Measurements from ENCODE around the gene TMEM120A.

TMEM120A gene

DNA sequence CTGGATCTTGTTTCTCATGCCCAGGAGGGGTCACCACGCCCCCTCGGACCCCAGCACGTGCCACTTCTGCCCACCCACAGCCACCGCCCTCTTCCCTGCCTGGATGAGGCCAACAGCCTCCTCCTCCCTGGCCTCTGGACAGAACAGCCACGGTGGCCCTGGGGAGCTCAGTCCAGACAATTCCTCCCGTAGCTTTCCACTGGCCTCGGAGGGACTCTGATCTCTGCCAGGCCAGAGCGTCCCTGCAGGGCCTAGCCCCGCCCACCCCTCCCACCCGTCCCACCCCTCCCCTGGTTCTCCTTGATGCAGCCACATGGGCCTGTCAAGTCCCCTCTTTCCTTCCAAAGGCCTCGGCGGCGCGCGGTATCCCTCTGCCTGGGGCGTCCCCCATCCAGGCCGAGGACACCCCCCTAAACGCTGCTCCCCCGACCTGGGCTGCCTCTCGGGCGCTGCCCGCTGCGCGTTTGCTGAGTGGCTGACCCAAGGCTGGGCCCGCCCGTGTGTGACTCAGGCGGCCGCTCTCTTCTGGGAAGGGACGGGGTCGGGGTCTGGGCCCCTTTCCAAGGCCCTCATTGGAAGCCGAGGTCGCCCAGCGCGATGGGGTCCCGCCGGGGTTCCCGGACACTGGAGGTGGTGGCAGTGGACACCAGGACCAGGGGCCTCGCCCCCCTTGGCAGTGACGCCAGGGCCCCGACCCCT, 557 bp downstream of the TMEM120A start:
- peak; percentile 49 for DNase-seq

DNA sequence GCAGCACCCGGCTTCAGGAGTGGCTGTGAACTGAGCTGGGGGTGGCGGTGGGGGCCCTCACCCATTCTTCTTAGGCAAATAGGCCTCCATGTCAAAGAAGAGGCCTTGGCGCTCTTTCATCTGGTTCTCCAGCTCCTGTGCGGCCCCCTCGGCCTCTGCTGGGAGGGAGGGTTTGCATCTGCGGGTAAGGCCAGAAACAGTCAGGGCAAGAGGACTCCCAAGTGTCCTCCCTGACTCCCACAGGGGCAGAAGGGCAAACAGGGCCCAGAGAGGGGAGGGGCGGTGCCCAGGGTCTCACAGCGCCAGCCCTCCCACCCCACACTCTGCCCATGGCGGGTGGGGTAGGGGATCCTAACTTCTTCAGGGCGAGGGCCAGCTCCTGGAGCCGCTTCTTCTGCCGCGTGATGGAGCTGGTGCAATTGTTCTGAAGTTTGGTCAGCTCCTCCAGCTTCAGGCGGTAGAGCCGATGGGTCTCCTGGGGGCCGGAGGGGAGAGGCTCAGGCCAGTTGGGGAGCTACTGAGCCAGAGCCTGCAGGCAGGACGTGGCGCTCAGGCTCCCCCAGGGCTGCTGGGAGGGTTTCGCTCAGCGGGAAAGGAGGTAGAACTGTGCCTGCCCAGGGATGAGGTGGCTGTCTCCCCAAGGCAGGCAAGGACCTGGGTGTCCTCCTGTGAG, 2.2 kb downstream of the TMEM120A start:
- no peak for DNase-seq

DNA sequence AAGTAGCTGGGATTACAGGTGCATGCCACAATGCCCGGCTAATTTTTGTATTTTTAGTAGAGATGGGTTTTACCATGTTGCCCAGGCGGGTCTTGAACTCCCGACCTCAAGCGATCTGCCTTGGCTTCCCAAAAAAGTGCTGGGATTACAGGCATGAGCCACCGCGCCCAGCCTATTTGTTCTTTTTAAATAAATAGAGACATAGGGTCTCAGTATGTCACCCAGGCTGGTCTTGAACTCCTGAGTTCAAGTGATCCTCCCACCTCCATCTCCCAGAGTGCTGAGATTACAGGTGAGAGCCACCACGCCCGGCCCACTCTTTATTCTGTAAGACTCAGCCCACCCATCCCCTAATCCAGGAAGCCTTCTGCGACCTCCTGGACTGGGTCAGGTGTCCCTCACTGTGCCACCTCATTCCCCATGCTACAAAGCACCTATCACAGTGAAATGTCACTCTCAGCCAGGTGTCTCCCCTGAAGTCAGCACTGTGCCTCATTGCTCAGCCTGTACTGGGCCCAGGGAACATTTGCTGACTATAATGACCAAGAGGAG, 2.8 kb downstream of the TMEM120A start:
- DNase-seq = no peak

DNA sequence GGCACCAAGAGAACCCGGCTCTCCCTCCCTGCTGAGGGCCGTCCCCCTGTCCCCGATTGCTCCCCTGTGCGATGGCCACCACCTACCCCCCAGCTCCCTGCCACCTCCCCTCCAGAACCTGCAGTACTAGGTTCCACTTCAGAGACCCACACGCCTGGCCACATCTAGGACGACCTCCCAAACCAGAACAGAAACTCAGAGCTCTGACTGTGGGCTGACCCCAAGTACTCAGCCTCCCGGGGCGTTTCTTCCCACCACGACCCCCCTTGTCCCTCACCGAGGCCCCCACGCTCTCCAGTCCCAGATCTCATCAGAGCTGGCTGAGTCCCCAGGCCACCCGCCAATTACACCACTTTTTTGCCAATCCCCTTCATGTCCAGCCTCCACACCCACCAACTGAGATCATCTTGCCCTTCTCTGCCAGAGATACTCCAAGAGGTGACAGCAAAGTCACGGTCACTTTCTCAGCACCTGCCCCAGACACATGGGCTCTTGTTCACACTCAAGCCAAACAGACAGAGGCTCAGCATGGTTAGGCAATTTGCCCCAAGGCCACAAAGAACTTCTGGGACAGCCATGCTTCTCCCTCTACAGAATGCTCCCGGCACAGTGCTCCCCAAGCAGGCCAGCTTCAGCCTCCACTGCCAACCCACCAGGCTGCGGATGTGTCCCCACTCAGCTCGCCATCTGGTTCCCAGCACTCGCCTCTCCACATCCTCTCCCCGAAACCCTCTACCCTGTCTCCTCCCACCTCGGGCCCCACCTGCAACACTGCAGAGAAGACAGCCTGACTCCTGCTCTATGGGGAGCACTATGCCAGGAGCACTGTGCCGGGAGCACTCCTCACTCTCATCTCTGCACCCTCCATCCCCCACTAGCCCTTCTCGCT, 4.7 kb downstream of the TMEM120A start:
- DNase-seq = no peak

DNA sequence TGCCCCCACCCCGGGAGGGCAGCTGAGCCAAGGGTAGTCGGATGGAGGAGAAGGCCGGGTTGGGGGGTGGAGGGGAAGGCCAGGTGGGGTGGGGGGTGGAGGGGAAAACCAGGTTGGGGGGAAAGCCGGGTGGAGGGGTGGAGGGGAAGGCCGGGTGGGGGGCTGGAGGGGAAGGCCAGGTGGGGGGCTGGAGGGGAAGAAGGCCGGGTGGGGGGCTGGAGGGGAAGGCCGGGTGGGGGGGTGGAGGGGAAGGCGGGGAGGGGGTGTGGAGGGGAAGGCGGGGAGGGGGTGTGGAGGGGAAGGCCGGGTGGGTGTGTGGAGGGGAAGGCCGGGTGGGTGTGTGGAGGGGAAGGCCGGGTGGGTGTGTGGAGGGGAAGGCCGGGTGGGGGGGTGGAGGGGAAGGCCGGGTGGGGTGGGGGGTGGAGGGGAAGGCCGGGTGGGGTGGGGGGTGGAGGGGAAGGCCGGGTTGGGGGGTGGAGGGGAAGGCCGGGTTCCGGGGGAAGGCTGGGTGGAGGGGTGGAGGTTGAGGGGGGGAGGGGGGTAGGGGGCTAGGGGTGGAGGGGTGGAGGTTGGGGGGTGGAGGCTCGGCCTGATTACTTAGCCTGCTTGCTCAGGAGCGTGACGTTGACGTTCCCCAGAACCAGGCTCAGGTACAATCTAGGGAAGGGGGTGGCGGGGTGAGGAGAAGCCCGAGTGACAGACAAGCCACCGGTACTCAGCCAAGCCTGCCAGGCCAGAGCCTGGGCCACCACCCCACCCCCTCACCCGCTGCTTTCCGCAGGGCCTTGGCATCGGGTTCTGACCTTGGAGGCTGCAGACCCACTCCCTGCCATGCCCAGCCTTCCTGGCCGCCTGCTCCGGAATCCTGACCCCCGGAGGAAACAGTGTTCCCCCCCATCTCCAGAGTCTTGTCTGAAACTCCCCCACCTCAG, 5.6 kb downstream of the TMEM120A start:
- DNase-seq = no peak

DNA sequence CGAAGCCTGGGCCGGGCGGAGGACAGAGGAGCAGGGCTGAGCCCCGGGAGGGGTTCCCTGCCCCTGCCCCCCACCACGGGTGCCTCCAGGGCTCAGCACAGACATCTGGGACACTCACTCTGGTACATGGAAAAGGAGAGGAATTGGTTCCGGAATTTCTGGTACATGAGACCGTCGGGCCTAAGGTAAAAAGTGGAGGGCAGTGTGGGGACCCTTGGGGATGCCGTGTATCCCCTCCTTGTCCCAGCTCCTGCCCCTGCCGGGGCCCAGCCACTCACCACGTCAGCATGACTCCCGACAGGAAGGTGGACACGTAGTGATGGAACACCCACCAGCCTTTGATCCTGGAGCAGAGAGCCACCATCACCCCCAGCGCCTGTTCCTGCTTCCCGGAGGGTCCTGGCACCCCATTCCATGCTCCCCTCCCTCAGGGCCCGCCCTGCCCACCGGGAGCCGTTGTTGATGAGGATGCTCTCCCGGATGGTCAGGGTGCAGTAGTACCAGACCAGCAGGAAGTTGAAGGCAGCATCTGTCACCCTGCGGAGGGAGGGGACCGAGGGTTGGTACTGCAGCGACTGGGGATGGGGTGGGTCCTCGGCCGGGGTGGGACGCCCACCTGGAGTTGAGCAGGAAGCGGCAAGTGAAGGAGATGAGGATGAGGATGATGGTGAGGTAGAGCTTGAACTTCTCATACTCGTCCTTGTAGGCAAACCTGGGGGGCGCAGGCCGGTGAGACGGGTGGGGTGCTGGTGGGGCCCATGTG, 6.4 kb downstream of the TMEM120A start:
- DNase-seq = no peak

- no peak for DNase-seq
Measured at GRCh38 chr7:75987026-75987804, 7.2 kb downstream of the TMEM120A start.

DNA sequence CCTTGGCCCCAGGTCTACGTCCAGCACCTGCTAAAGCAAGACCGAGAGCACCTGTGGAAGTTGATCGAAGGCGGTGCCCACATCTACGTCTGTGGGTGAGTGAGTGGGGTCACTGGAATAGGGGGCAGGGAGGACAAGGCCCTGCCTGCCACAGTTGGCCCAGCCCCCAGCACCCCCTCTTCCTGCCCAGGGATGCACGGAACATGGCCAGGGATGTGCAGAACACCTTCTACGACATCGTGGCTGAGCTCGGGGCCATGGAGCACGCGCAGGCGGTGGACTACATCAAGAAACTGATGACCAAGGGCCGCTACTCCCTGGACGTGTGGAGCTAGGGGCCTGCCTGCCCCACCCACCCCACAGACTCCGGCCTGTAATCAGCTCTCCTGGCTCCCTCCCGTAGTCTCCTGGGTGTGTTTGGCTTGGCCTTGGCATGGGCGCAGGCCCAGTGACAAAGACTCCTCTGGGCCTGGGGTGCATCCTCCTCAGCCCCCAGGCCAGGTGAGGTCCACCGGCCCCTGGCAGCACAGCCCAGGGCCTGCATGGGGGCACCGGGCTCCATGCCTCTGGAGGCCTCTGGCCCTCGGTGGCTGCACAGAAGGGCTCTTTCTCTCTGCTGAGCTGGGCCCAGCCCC, 8.1 kb downstream of the TMEM120A start:
- no peak for DNase-seq

DNA sequence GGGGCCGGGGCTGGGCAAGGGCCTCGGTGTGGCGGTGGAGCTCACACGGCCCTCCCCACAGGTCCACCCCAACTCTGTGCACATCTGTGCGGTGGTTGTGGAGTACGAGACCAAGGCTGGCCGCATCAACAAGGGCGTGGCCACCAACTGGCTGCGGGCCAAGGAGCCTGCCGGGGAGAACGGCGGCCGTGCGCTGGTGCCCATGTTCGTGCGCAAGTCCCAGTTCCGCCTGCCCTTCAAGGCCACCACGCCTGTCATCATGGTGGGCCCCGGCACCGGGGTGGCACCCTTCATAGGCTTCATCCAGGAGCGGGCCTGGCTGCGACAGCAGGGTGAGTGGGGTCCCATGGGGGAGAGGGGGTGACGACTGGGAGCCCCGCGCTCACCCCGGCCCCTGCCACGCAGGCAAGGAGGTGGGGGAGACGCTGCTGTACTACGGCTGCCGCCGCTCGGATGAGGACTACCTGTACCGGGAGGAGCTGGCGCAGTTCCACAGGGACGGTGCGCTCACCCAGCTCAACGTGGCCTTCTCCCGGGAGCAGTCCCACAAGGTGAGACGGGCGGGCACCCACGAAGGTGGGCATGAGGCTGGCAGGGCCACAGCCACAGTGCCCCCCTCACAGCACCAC, 8.8 kb downstream of the TMEM120A start:
- DNase-seq = peak; percentile 42

GRCh38 chr7:75985009-75985517, 9.3 kb downstream of the TMEM120A start:
- DNase-seq = no peak

DNA sequence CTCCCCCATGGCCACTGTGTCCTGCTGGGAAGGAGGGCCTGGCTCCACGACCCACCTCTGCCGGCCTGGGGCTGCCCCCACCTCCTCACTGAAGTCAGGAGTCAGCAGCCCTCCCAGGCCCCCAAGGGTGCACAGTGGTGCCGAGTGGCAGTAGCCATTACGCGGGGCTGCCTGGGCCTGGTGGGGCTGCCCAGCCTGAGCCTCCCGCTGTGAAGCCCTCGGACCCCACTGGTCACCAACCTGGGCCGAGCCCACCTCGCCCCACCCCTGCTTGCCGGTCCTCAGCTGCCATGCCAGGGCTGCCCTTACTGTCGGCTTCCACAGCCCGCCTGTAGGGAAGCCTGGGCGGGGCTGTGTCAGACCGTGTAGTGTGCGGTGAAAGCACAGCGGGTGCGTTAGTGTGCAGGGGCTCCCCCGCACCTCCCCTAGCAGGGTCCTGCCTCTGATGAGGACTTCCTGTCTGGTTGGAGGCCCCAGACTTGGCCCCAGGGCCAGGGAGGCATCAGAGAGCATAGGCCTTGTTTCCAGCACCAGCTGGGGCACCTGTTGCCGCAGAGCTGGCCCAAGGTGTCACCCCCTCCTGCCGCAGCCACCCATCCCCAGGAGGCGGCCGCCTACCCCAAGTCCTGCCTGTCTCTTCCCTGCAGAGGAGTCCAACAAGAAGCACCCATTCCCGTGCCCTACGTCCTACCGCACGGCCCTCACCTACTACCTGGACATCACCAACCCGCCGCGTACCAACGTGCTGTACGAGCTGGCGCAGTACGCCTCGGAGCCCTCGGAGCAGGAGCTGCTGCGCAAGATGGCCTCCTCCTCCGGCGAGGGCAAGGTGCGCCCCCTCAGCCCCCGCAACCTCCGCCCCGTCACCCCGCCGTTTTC, 10.0 kb downstream of the TMEM120A start:
- DNase-seq = no peak

- no peak for DNase-seq
Measured at GRCh38 chr7:75983471-75984129, 10.8 kb downstream of the TMEM120A start.

DNA sequence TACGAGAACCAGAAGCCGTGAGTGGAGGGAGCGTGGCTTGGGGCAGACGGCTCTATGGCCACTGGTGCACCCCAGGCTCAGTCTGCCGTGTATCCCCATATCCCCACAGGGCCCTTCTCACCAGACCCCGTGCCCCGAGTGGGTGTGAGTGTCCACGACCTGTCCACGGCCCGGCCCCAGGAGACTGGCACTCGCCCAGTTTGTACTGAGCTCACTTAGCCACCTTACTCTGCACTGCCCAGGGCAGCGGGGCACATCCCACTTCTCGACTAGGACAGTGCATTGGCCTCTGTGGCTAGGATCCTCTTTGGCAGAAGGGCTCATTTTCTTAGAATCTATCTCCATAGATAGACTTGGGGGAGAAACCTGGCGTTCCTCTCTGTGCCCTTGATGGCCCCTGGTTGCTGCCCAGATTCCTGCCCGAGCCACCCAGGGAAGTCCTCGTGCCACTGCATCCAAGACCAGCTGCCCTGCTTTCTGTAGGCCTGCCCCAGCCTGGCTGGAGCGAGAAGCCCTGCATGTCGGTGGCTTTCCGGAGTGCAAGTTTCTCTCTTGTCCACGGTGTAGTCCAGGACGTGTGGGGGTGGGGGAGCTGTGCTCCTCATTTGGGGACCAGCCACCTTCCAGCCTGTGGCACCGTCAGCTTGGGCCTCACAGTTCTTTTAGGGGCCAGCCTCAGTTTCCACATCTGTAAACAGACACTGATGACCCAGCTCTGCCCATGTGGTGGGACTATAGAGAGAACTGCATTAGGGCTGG, 11.9 kb downstream of the TMEM120A start:
- no peak for DNase-seq

GRCh38 chr7:75981453-75982305, 12.7 kb downstream of the TMEM120A start:
- no peak for DNase-seq

GRCh38 chr7:75981203-75981452, 13.3 kb downstream of the TMEM120A start:
- DNase-seq = no peak
